Measurements from ENCODE around the gene ATRAID. TPM values are rescaled to one million over a fixed set of nuclear protein-coding genes. Genes with fewer than 3 reads are reported as not detected.

The ATRAID gene
- total RNA-seq, 1 donor from 2014 or later, result 106 TPM

DNA sequence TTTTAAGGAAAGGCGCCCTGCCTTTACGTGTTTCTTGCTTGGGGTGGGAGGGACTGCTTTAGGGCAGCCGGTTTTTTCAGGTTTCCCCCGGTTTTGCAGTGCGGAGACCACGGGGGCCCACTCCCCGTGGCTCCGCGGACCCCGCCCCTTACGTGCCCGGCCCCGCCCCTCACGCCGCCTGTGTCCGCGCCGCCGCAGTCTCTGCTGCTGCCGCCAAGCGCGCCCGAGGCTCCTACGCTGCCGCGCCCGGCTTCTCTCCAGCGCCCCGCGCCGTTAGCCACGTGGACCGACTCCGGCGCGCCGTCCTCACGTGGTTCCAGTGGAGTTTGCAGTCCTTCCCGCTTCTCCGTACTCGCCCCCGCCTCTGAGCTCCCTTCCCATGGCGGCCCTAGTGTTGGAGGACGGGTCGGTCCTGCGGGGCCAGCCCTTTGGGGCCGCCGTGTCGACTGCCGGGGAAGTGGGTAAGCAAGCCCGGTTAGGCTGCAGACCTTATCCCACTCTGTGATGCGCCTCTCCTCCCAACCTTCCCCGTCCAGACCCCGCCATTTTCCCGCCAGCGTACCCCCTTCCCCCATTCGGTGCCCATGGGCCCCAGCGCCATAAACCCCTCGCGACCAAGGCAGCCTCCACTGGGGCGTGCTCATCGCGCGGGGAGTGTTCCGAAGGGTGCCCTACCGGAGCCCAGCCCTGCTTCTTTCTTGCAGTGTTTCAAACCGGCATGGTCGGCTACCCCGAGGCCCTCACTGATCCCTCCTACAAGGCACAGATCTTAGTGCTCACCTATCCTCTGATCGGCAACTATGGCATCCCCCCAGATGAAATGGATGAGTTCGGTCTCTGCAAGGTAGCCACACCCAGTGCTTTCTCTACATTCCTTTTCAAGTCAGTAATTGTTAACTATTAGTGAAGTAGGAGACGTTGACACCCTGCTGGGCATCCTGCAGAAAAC lies 5.6 kb downstream of the ATRAID start, which contains the start of gene CAD:
CAD (plus strand) TSS at position 197 of the 949 bp plus-strand sequence; CDS start at position 380, 183 bp downstream.
- DNase-seq (ENCODE audit: extremely low read depth, low read depth, low spot score), result no peak

DNA sequence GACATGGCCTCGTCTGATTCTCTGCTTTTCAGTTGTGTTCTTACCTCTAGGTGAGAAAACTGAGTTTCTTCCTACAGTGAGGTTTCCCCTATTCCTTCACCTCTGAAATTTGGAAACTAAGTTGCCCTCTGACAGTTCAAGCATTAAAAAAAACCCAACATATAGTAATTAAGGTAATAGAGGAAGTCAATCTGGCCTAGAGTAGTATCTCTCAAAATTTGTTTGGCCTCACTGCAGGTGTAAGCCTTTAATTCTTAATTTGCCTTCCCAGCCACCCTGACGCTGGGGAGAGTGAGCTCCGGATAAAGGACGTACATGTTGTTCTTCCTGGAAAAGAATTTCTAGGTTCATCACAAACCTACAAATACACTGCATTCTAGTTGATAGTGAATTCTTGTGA lies 6.8 kb downstream of the ATRAID start:
- DNase-seq (ENCODE audit: extremely low read depth, low read depth, low spot score), result no peak

DNA sequence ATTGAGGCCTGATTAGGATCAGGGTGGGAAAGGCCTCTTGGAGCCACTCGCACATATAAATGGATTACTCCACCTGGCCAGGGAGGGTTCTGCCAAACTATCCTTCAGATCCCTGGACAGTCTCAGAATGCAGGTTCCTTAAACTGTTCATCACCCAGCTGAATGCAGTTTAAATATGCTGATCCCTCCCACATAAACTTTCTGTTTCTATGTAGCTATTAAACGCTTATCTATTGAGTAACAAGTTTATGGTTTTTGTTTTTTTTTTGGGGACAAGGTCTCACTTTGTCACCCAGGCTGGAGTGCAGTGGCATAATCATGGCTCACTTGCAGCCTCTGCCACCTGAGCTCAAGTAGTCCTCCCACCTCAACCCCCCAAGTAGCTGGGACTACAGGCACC lies 7.2 kb downstream of the ATRAID start:
- no peak for DNase-seq (ENCODE audit: extremely low read depth, low read depth, low spot score)

DNA sequence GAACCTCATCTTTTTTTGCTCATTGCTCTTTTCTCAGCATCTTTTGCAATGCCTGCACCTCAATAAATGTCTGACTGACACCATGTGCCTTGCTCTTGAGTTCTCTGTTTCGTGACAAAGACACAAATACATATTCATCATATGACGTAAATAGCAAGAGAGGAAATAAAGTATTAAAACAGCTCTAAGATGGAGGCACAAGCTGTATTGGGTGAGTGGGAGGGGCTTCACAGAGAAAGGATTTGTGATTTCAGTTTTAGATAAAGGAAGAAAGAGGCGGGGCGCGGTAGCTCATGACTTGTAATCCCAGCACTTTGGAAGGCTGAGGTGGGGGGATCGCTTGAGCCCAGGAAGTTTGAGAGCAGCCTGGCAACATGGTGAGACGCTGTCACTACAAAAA lies 8.2 kb downstream of the ATRAID start:
- no peak for DNase-seq (ENCODE audit: extremely low read depth, low read depth, low spot score)

DNA sequence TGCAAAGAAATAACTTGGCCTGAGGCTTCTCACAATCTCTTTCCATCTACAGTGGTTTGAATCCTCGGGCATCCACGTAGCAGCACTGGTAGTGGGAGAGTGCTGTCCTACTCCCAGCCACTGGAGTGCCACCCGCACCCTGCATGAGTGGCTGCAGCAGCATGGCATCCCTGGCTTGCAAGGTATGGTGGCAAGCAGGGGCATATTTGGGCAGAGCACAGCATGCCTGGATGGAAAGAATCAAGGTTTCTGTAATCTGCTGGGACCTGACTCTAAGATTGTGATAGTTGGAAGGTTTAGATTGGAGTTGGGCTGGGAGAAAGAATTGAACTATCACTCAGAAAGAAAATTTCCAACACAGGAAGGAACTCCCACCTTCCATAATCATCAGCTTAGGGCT lies 9.3 kb downstream of the ATRAID start:
- no peak for DNase-seq (ENCODE audit: extremely low read depth, low read depth, low spot score)

DNA sequence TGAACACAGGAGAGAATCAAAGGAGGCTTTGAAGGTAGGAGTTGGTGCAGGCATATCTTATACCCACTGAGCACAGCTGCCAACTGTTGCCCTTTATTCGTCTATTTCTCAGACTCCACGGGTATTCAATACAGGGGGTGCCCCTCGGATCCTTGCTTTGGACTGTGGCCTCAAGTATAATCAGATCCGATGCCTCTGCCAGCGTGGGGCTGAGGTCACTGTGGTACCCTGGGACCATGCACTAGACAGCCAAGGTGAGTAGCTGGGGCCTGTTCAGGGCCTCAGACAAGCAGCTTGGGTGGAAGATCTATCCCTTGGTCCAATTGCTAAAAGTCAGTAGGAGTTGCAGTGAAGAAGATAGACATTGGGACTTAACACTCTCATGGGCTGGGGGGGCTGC lies 10.6 kb downstream of the ATRAID start:
- no peak for DNase-seq (ENCODE audit: extremely low read depth, low read depth, low spot score)

DNA sequence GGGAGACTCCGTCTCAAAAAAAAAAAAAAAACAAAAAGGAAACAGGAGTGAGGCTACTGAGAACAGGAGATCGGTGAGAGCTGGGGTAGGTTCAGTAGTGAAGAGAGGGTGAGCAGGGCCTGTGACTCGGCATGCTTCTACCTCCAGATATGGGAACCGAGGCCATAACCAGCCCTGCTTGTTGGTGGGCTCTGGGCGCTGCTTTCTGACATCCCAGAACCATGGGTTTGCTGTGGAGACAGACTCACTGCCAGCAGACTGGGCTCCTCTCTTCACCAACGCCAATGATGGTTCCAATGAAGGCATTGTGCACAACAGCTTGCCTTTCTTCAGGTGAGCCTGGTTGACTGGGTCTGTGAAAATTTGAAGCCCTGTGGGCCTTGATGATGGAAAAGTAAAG lies 11.6 kb downstream of the ATRAID start:
- no peak for DNase-seq (ENCODE audit: extremely low read depth, low read depth, low spot score)

DNA sequence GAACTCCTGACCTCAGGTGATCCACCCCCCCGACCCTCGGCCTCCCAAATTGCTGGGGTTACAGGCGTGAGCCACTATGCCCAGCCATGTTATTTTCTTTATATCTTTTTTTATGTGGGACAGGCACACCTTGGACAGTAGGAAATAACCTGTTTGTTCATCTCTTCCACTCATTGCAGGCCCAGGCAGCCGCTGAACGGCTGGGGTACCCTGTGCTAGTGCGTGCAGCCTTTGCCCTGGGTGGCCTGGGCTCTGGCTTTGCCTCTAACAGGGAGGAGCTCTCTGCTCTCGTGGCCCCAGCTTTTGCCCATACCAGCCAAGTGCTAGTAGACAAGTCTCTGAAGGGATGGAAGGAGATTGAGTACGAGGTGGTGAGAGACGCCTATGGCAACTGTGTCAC lies 13.7 kb downstream of the ATRAID start:
- DNase-seq (ENCODE audit: extremely low read depth, low read depth, low spot score), result no peak

DNA sequence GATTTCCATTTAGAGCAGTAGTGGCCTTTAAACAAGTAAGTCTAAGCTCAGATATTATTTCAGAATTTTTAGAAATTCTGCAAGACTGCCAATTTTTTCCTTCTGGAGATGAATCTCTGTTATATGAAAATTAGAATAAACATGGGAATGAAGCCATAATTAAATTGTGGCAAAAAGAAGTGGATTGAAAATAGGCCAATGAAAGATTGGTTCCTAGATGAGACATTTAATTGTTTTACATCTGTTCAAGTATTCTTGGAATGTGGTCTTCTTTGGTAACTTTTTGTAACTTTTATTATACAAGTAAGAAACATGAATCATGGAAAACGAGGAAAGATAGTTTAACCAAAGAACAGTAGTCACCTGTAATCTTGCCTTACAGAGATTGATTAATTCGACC lies 15.7 kb downstream of the ATRAID start:
- no peak for DNase-seq (ENCODE audit: extremely low read depth, low read depth, low spot score)

DNA sequence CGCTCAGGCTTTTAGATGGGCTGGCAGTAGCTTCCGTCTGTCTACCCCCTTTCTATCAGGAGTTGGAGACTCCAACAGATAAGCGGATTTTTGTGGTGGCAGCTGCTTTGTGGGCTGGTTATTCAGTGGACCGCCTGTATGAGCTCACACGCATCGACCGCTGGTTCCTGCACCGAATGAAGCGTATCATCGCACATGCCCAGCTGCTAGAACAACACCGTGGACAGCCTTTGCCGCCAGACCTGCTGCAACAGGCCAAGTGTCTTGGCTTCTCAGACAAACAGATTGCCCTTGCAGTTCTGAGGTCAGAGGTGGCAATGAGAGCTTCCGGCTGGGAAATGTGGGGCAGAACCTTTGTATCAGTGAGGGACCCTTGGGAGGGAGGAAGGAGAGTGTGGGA lies 20.1 kb downstream of the ATRAID start:
- no peak for DNase-seq (ENCODE audit: extremely low read depth, low read depth, low spot score)

DNA sequence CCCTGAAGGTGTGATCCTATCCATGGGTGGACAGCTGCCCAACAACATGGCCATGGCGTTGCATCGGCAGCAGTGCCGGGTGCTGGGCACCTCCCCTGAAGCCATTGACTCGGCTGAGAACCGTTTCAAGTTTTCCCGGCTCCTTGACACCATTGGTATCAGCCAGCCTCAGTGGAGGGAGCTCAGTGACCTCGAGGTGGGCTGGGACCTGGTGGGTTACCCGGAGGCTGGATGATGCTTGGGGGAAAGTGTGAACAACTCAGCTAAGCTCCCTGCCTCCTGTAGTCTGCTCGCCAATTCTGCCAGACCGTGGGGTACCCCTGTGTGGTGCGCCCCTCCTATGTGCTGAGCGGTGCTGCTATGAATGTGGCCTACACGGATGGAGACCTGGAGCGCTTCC lies 21.5 kb downstream of the ATRAID start:
- DNase-seq (ENCODE audit: extremely low read depth, low read depth, low spot score), result no peak

DNA sequence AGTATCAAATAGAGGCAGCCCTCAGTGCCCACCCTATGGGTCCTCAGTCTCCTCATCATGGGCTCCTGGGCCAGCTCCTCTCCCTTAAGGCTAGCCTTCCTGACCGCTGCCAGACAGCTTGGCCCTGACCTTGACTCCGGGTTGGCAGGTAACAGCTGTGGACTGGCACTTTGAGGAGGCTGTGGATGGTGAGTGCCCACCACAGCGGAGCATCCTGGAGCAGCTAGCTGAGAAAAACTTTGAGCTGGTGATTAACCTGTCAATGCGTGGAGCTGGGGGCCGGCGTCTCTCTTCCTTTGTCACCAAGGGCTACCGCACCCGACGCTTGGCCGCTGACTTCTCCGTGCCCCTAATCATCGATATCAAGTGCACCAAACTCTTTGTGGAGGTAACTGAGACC lies 24.3 kb downstream of the ATRAID start:
- no peak for DNase-seq (ENCODE audit: extremely low read depth, low read depth, low spot score)

DNA sequence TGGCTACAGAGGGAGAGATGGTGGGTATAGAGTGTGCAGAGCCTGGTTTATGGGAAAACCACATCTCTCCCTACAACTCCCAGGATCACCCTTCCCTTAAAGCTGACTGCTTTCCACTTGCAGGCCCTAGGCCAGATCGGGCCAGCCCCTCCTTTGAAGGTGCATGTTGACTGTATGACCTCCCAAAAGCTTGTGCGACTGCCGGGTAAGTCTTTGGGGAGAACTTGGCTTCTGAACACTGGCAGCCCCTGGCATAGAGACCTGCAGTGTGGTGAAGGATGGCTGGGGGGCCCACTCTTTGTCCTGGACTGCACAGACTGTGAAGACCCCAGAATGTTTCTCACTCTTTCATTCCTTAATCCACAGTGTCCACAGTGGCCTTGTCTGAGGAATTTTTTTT lies 24.8 kb downstream of the ATRAID start:
- no peak for DNase-seq (ENCODE audit: extremely low read depth, low read depth, low spot score)

DNA sequence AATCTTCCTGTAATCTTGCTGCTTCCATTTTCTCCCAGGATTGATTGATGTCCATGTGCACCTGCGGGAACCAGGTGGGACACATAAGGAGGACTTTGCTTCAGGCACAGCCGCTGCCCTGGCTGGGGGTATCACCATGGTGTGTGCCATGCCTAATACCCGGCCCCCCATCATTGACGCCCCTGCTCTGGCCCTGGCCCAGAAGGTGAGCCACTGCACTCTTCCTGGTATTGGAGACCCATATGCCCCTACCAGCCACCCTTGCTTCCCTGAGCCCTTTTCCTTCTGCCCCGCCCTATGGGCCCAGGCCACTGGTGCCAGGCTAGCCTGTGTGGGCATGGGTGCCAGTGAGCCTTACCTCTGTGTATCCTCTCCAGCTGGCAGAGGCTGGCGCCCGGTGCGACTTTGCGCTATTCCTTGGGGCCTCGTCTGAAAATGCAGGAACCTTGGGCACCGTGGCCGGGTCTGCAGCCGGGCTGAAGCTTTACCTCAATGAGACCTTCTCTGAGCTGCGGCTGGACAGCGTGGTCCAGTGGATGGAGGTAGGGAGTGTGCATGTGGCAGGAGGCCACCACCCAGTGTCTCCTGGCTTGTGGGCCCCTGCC lies 25.6 kb downstream of the ATRAID start:
- DNase-seq (ENCODE audit: extremely low read depth, low read depth, low spot score), result no peak

DNA sequence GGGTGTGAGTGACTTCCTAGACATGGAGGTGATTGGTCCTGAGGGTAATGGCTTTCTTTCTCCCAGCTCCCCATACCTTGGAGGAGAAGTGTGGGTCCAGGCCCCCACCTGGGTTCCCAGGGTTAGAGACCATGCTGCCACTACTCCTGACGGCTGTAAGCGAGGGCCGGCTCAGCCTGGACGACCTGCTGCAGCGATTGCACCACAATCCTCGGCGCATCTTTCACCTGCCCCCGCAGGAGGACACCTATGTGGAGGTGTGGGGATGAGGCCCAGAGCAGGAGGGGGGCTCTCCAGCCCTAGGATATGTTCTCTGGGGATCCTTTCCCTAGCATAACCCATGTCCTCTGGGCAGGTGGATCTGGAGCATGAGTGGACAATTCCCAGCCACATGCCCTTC lies 27.1 kb downstream of the ATRAID start:
- no peak for DNase-seq (ENCODE audit: extremely low read depth, low read depth, low spot score)

DNA sequence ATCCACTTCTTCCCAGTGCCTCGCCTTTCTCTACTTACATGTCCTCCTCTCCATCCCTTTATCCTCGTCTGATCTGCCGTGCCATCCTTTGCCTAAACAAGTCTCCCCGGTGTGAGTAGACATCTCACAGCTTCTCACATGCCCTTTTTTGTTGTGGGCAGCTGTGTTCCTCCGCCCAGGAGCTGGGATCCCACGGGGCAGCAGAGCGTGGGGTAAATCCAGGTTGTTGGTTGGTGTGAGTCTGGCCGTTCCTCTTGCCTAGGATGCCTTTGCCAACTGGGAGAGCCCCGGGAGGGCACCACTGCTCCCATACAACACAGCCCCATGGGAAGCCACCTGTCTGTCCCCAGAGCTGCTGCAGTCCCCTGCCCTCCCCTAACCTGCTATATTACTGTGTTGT lies 28.6 kb downstream of the ATRAID start:
- no peak for DNase-seq (ENCODE audit: extremely low read depth, low read depth, low spot score)

DNA sequence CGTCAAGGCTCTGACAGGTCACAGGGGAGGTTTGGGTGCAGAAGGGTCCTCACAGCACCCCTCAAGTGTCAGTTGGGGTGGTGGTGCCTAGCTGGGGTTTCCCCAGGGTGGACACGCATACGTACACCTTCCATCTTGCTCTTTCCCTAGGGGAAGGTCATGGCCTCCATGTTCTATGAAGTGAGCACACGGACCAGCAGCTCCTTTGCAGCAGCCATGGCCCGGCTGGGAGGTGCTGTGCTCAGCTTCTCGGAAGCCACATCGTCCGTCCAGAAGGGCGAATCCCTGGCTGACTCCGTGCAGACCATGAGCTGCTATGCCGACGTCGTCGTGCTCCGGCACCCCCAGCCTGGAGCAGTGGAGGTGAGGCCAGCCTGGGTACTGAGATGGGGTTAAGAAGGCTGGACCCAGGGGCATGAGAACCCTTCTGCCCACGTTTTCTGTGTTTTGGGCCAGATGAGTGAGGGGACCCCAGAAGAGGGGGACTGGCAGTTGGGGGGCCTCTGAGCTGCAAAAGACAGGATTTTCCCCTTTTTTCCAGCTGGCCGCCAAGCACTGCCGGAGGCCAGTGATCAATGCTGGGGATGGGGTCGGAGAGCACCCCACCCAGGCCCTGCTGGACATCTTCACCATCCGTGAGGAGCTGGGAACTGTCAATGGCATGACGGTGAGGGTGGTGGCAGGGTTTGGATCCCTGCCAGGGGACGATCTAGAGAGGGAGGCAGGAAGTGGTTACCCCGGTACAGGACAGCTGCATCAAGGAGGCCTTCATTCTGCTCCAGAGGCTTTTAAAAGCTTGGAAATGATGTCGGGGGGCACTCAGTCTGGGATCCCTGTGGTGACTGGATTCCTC lies 30.1 kb downstream of the ATRAID start:
- no peak for DNase-seq (ENCODE audit: extremely low read depth, low read depth, low spot score)

DNA sequence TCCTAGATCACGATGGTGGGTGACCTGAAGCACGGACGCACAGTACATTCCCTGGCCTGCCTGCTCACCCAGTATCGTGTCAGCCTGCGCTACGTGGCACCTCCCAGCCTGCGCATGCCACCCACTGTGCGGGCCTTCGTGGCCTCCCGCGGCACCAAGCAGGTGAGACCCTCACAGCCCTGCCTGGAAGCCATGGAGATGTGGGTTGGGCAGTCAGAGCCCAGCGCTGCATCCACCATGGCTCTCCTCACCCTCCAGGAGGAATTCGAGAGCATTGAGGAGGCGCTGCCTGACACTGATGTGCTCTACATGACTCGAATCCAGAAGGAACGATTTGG lies 30.7 kb downstream of the ATRAID start:
- no peak for DNase-seq (ENCODE audit: extremely low read depth, low read depth, low spot score)

DNA sequence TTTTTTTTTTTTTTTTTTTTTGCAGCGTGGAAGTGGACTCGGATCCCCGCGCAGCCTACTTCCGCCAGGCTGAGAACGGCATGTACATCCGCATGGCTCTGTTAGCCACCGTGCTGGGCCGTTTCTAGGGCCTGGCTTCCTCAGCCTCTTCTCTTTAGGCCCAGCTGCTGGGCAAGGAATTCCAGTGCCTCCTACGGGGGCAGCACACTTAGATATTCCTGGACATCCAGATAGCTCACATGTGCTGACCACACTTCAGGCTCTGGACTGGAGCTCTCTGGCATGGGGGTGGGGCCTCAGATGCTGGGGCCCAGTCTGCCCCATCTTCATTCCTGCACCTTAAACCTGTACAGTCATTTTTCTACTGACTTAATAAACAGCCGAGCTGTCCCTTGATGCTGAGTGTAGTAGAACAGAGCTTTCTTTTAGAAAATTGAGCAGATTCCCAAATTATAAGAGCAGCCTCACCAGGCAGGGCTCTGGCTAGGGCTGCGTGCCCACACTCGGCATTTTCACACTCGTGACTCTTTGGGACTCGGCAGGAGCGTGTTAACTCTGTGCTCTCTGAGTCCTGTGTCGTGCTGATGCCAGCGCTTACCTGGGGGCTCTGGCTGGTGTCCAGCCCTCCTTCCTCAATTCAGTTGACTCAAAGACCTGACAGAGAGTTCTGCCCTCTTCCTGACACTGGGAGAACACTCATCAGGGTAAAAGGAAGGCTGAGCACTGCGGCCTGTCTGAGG lies 31.7 kb downstream of the ATRAID start:
- DNase-seq (ENCODE audit: extremely low read depth, low read depth, low spot score), result no peak

DNA sequence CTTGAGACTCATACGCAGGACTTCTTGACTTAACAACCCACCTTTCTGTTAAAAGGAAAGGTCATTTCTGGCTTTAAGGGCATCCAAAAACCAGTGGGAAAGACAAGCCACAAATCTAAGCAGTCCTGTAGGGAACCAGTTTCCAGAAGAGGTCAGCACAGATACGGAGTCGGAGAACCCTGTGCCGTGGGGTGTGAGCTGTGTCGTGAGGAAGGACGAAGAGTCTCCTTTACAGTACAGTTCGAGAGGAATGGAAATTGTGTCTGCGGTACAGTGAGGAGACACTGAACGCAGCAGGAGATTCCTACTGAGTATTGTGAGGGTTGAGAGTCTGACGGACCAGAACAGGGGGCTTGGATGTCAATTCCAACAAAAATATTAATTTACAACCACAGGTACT lies 33.3 kb downstream of the ATRAID start:
- no peak for DNase-seq (ENCODE audit: extremely low read depth, low read depth, low spot score)

DNA sequence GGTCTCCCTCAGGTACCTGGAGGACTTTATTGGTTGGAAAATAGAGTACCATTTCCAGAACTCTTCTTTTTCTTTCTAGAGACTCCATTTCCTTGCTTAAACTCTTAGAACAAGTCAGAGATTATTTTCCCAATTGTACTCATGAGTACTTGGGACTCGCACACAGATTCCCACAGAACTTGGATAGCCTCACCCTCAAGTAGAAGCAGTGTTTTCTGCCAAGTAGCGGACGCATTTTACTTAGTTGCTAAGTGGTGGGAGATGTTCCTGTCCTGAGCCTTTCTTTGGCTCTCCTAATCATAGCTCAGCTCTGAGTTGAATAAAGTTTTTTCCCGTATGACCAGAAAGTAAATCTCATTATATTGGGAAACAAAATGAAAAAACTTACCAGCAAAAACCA lies 33.8 kb downstream of the ATRAID start:
- no peak for DNase-seq (ENCODE audit: extremely low read depth, low read depth, low spot score)
